NCI-H1092 (cell line): Measurements from ENCODE around the gene NRARP.

Experiments
- DNase-seq: peaks from one replicate; lab custom pipeline; 2025; lab: John Stamatoyannopoulos, UW

Gene NRARP

GRCh38 chr9:137256856-137257255 is 45.2 kb downstream of the NRARP start:
- DNase-seq, result no peak

GRCh38 chr9:137256362-137256761 is 45.7 kb downstream of the NRARP start:
- no peak for DNase-seq

- no peak for DNase-seq
These were observed 46.5 kb downstream of the NRARP start for GRCh38 chr9:137255448-137256114.

- DNase-seq, result peak; percentile 87
These were observed 47.2 kb downstream of the NRARP start, which contains the start of gene NELFB for GRCh38 chr9:137254624-137255447. Gene NELFB, plus strand, starts transcription at chr9:137255327.

- no peak for DNase-seq
These were observed 48.1 kb downstream of the NRARP start for GRCh38 chr9:137253717-137254623.

- DNase-seq, result no peak
These were observed 49.2 kb downstream of the NRARP start for GRCh38 chr9:137252555-137253506.

- no peak for DNase-seq
These were observed 50.4 kb downstream of the NRARP start for GRCh38 chr9:137251490-137252268.

GRCh38 chr9:137251194-137251461 is 50.9 kb downstream of the NRARP start, which contains the start of gene STPG3:
Gene STPG3, plus strand, starts transcription at chr9:137251286. Its CDS starts 1 bp downstream, at chr9:137251287.
- no peak for DNase-seq

GRCh38 chr9:137250329-137251193 is 51.5 kb downstream of the NRARP start:
- DNase-seq, result no peak
